ENCODE data around the gene C1orf146. TPM values are rescaled to one million over a fixed set of nuclear protein-coding genes. Genes with fewer than 3 reads are reported as not detected.

C1orf146 gene
- total RNA-seq, 4 donors from 2014 or later: not detected

DNA sequence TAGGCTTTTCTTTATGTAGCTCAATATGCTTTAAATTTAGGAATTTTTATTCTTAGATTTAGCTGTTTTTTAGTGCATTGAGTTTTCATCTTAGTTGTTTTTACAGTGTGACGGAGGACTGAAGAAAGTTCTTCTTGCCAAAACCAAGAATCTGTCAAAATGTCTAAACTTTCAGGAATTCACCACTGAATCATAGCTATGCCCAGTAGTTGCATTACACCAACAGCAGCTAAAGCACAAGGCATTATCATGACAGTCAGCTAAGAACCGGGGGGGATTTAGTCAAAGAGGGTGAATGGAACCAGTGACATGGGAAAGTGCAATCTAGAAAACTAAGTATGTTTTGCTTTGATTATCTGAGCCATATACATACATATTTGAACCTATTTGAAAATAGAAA, 6.5 kb upstream of the C1orf146 start:
- Histone ChIP-seq H3K27me3 (no peaks in the 10 kb centered on the region), H3K4me3 (no peak overlapping the region), H3K9me3 (peaks cover 0 to 4% of the 10 kb centered on the region in 2 donors), H3K27ac (no peak overlapping the region), H3K4me1 (no peaks in the 10 kb centered on the region), H3K36me3 (no peaks in the 10 kb centered on the region)
- 88 to 95% methylated on average over 2 of the region's 2 CpGs for WGBS, 2 donors (ENCODE audit: low coverage in 1 of 2)
- TF ChIP-seq, protein P1, sequence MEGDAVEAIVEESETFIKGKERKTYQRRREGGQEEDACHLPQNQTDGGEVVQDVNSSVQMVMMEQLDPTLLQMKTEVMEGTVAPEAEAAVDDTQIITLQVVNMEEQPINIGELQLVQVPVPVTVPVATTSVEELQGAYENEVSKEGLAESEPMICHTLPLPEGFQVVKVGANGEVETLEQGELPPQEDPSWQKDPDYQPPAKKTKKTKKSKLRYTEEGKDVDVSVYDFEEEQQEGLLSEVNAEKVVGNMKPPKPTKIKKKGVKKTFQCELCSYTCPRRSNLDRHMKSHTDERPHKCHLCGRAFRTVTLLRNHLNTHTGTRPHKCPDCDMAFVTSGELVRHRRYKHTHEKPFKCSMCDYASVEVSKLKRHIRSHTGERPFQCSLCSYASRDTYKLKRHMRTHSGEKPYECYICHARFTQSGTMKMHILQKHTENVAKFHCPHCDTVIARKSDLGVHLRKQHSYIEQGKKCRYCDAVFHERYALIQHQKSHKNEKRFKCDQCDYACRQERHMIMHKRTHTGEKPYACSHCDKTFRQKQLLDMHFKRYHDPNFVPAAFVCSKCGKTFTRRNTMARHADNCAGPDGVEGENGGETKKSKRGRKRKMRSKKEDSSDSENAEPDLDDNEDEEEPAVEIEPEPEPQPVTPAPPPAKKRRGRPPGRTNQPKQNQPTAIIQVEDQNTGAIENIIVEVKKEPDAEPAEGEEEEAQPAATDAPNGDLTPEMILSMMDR (IDR thresholded peaks at IDR 0.05): no peak
- TF ChIP-seq EP300 (IDR thresholded peaks at IDR 0.05; ENCODE audit: low read depth) (no peak), POLR2AphosphoS5 (IDR thresholded peaks at IDR 0.05) (no peak), POLR2A (IDR thresholded peaks at IDR 0.05) (no peak)
- intact Hi-C loops (cut with DNase I; ENCODE audit: low total_unique reads) (no loop called here), in situ Hi-C loops (cut with MboI; ENCODE audit: low pct_ligation_motif_present in 1 of 4, low pct_unique_long_range_greater_than_20kb in 1 of 4, low sequenced_read_pairs in 3 of 4) (no loop called here)
- DNase-seq: no peak

DNA sequence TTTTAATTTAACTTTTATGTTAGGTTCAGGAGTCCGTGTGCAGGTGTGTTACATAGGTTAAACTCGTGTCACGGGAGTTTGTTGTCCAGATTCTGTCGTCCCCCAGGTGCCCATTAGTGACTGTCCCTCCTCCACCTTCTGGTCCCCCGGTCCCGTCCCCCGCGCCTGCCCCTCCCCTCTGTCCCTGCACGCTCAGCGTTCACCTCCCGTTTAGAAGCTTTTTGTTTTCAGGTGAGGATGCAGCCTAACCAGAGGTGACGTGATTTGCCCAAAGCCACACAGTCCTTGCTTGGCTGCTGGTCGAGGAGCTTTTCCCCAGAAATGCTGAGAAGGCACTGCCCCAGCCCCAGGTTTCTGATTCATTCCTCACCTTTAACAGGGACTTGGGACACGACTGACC, 844 bp downstream of the C1orf146 start:
- H3K9me3 ChIP-seq: no peaks in the 10 kb centered on the region
- TF ChIP-seq EP300 (IDR thresholded peaks at IDR 0.05; ENCODE audit: low read depth) (no peak), POLR2AphosphoS5 (IDR thresholded peaks at IDR 0.05) (no peak), POLR2A (IDR thresholded peaks at IDR 0.05) (no peak)
- TF ChIP-seq, protein P1 (IDR thresholded peaks at IDR 0.05): no peak
- no peaks in the 10 kb centered on the region for H3K36me3 ChIP-seq
- WGBS, 2 donors (ENCODE audit: low coverage in 1 of 2): 85 to 91% methylated on average over 6 to 14 of the region's 14 CpGs
- H3K27me3 ChIP-seq: no peaks in the 10 kb centered on the region
- H3K4me1 ChIP-seq: no peaks in the 10 kb centered on the region
- H3K4me3 ChIP-seq: no peak overlapping the region
- no peak overlapping the region for H3K27ac ChIP-seq
- intact Hi-C loops (cut with DNase I; ENCODE audit: low total_unique reads) (no loop called here), in situ Hi-C loops (cut with MboI; ENCODE audit: low pct_ligation_motif_present in 1 of 4, low pct_unique_long_range_greater_than_20kb in 1 of 4, low sequenced_read_pairs in 3 of 4) (no loop called here)
- DNase-seq: no peak

DNA sequence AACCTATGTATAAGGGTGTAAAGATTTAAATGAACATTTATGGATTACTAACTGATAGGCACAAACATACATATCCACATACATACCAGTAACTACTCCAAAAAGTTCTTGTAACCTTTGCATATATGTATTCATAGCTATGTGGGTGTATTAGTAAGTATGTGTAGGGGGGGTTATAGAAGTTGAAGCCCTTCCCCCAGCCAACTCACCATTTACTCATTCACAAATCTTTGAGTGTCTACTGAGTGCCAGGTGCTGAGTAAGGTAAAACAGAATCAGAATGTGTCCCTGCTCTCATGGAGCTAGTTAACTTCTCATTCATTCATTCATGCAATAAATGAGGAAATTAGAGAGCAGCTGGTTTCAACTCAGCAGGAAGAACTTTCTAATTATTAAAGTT, 1.3 kb downstream of the C1orf146 start:
- no peak for DNase-seq
- H3K27me3 ChIP-seq: no peaks in the 10 kb centered on the region
- TF ChIP-seq POLR2AphosphoS5 (IDR thresholded peaks at IDR 0.05): no peak
- TF ChIP-seq EP300 (IDR thresholded peaks at IDR 0.05; ENCODE audit: low read depth): no peak
- TF ChIP-seq POLR2A (IDR thresholded peaks at IDR 0.05): no peak
- TF ChIP-seq, protein P1 (IDR thresholded peaks at IDR 0.05): no peak
- no peaks in the 10 kb centered on the region for H3K4me1 ChIP-seq
- H3K4me3 ChIP-seq: no peak overlapping the region
- no peaks in the 10 kb centered on the region for H3K36me3 ChIP-seq
- no peak overlapping the region for H3K27ac ChIP-seq
- no peaks in the 10 kb centered on the region for H3K9me3 ChIP-seq
- intact Hi-C loops (cut with DNase I; ENCODE audit: low total_unique reads): no loop called here
- in situ Hi-C loops (cut with MboI; ENCODE audit: low pct_ligation_motif_present in 1 of 4, low pct_unique_long_range_greater_than_20kb in 1 of 4, low sequenced_read_pairs in 3 of 4): no loop called here

DNA sequence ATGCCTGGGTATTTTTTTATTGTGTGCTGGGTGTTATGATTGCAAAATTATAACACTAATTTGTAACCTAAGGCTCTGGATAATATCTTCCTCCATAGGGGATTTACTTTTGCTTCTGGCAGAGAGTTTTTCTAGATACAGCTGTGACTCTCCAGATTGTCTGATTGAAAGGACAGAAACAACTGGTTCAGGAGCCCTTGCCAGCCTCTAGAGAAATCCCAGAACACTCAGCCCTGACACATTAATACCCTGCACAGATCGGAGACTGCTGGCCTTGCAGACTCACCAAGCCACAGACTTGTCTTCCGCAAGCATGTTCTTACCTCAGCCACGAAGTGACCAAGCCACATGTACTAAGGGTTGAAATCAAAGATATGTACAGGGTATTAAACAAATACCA, 10.7 kb downstream of the C1orf146 start:
- no peak overlapping the region for H3K27ac ChIP-seq
- intact Hi-C loops (cut with DNase I; ENCODE audit: low total_unique reads) (no loop called here), in situ Hi-C loops (cut with MboI; ENCODE audit: low pct_ligation_motif_present in 1 of 4, low pct_unique_long_range_greater_than_20kb in 1 of 4, low sequenced_read_pairs in 3 of 4) (no loop called here)
- no peaks in the 10 kb centered on the region for H3K27me3 ChIP-seq
- TF ChIP-seq POLR2A (IDR thresholded peaks at IDR 0.05): no peak
- TF ChIP-seq EP300 (IDR thresholded peaks at IDR 0.05; ENCODE audit: low read depth): no peak
- no peak for TF ChIP-seq POLR2AphosphoS5 (IDR thresholded peaks at IDR 0.05)
- TF ChIP-seq, protein P1 (IDR thresholded peaks at IDR 0.05): no peak
- DNase-seq: no peak
- no peak overlapping the region for H3K4me3 ChIP-seq
- WGBS, 2 donors (ENCODE audit: low coverage in 1 of 2): 25 to 77% methylated on average over 2 to 3 of the region's 3 CpGs
- no peaks in the 10 kb centered on the region for H3K4me1 ChIP-seq
- H3K36me3 ChIP-seq: no peaks in the 10 kb centered on the region
- no peaks in the 10 kb centered on the region for H3K9me3 ChIP-seq

Data from transverse colon (tissue), 4 donors.